ENCODE results near the gene TGFA.

TGFA gene

GRCh38 chr2:70463997-70464396 is 89.6 kb downstream of the TGFA start:
- TF ChIP-seq, protein P1, sequence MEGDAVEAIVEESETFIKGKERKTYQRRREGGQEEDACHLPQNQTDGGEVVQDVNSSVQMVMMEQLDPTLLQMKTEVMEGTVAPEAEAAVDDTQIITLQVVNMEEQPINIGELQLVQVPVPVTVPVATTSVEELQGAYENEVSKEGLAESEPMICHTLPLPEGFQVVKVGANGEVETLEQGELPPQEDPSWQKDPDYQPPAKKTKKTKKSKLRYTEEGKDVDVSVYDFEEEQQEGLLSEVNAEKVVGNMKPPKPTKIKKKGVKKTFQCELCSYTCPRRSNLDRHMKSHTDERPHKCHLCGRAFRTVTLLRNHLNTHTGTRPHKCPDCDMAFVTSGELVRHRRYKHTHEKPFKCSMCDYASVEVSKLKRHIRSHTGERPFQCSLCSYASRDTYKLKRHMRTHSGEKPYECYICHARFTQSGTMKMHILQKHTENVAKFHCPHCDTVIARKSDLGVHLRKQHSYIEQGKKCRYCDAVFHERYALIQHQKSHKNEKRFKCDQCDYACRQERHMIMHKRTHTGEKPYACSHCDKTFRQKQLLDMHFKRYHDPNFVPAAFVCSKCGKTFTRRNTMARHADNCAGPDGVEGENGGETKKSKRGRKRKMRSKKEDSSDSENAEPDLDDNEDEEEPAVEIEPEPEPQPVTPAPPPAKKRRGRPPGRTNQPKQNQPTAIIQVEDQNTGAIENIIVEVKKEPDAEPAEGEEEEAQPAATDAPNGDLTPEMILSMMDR (IDR thresholded peaks at IDR 0.05; ENCODE audit: insufficient read depth, low read depth, low read length, missing control alignments): no peak
- no peak for DNase-seq (ENCODE audit: low read depth)
- no peak overlapping the region for H3K4me3 ChIP-seq (ENCODE audit: low read length)

DNA sequence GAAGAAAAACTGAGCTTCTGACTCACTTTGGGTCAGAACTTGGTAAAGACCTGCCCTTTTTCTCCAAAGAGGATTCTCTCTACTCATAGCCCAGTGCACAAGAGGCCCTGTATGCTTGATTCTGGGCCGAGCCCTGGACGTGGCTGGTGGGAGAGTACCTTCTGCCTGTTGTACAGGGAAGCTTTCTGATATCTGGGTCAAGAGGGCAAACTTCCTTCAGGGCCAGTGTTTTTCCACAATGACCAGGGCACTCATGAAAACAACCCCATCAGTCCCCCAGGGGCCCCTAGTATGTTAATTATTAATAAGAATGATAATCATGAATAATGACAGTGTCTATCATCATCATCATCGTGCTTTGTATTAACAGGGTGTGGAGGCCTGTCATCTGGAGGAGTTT is 90.0 kb downstream of the TGFA start:
- H3K4me3 ChIP-seq (ENCODE audit: low read length): no peak overlapping the region
- TF ChIP-seq, protein P1 (IDR thresholded peaks at IDR 0.05; ENCODE audit: insufficient read depth, low read depth, low read length, missing control alignments): no peak
- DNase-seq (ENCODE audit: low read depth): no peak

DNA sequence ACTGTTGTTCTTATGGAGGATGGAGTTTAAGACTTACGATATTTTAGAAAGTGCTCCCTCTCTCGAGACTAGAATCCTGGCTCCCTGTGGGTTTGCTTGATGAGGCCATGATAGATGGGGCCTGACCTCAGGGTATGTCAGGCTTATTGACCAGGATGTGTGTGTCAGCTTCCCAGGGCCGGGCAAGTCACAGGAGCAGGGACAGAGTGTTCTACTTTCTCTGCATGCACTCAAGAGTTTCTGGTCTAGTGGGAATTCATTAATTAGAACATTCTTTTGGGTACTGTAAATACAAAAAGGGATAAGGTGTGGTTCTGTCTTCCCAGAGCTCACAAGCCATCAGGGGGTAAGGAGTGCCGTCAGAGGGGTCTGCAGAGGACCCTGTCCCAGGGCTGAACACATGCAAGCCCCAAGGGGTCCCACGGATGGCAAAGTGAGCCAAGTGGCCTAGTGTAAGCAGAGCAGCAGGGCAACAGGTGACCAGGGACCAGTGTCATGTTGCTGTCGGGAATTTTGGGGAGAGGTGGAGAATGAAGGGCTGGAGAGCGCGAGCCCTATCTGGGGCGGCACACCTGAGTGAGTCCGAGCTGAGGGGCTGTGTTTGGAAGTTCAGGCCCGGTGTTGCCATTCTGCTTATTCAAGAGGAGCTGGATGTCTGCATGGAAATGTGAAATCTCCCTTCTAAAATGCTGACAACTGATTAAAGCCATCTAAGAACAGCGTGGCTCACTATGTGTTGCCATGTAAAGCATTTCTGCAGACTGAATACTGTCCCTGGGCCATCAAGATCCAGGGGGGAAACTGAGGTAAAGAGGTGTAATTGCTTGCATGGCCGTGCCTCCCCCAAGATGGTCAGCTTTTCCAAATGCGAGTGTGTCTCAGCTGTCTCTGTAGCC is 91.4 kb downstream of the TGFA start:
- TF ChIP-seq, protein P1 (IDR thresholded peaks at IDR 0.05; ENCODE audit: insufficient read depth, low read depth, low read length, missing control alignments): no peak
- no peak overlapping the region for H3K4me3 ChIP-seq (ENCODE audit: low read length)
- DNase-seq (ENCODE audit: low read depth): no peak

DNA sequence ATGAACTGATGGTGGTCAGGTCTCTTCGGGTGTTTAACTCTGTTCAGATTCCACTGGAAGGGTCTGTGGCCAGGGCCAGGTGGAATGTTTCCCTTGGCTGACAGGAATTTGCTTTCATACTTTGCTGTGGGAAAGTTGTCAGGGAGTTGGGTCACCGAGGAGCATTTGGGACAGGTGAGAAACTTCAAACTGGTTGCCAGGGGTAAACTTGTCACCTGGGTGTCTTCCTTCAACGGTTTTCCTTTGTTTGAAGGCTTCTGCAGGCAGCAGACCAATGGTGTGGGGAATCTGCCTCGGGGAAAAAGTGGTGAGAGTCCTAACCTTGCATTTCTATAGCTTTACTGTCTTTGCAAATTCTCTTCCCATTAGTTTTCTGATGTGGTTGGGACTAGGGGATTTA is 92.2 kb downstream of the TGFA start:
- no peak for DNase-seq (ENCODE audit: low read depth)
- TF ChIP-seq, protein P1 (IDR thresholded peaks at IDR 0.05; ENCODE audit: insufficient read depth, low read depth, low read length, missing control alignments): no peak
- no peak overlapping the region for H3K4me3 ChIP-seq (ENCODE audit: low read length)

DNA sequence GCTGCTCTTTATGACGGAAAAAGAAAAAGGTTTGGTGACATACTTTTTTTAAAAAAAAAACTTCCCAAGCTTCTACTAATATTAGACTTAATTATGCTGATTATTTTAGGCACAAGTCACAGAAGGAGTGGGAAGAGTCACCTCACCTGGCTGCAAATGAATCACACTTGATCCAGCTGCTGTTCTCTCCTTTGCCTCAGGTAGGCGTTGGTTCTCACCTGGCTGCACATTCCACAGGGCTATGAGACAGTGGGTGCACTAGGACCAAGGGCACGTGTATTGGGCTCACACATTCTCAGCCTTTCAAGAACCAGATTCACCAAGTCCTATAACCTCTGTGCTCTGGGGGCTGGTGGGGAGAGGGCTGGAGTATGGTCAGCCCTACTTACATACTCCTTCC is 93.3 kb downstream of the TGFA start:
- TF ChIP-seq, protein P1 (IDR thresholded peaks at IDR 0.05; ENCODE audit: insufficient read depth, low read depth, low read length, missing control alignments): peak; percentile 63
- no peak overlapping the region for H3K4me3 ChIP-seq (ENCODE audit: low read length)
- peak; percentile 72 for DNase-seq (ENCODE audit: low read depth)

GRCh38 chr2:70458661-70459060 is 95.0 kb downstream of the TGFA start:
- DNase-seq (ENCODE audit: low read depth): no peak
- TF ChIP-seq, protein P1 (IDR thresholded peaks at IDR 0.05; ENCODE audit: insufficient read depth, low read depth, low read length, missing control alignments): no peak
- H3K4me3 ChIP-seq (ENCODE audit: low read length): no peak overlapping the region
